ENCODE data around the gene ZNF521.

DNA sequence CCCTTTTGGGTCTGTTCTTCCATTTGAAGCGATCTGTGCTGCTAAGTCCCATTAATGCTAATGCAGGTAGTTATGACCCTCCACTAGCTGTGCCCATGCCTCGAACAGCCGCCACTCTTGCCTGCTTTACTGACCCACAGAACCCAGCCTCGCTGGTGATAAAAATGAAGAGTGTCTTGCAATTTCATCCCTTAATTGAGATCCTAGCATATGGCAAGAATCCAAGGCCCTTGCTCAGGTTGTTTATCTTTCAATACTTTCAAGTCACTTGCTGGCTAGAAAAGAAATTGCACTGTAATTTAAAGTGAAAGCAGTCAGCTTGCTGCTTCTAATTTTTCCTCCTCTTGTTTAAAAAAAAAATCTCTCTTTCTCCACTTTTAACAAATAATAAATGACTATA is 73.6 kb downstream of the ZNF521 start:
- TF ChIP-seq POLR2A (IDR thresholded peaks at IDR 0.05; ENCODE audit: low read depth, low read length) (no peak), POLR2AphosphoS5 (IDR thresholded peaks at IDR 0.05; ENCODE audit: low read depth, low read length) (no peak), TAF1 (IDR thresholded peaks at IDR 0.05; ENCODE audit: low read depth, low read length) (no peak), PAX5 (IDR thresholded peaks at IDR 0.05; ENCODE audit: insufficient read depth, low read length, severe bottlenecking) (no peak), POU2F2 (IDR thresholded peaks at IDR 0.05; ENCODE audit: low read depth, low read length) (no peak), SPI1 (IDR thresholded peaks at IDR 0.05; ENCODE audit: low read depth, low read length) (no peak)

Data from GM12891 (cell line).